IMR-90 (cell line): ENCODE measurements around the gene IRAK1BP1. TPM values are rescaled to one million over a fixed set of nuclear protein-coding genes. Genes with fewer than 3 reads are reported as not detected.

Experiments used
- ATAC-seq: fragments of 200-7000 bp; cut with Tn5 transposase; 2 replicates; pipeline ENCODE4 v1.9.1; 2020; ENCODE audit warnings: low read depth, mild to moderate bottlenecking, moderate library complexity
- BruUV-seq: library from RNA; stranded (reverse); fragments of 400-500 nt; replicated peaks from 2 replicates; lab custom pipeline; 2021; lab: Mats Ljungman, UMichigan
- CTCF ChIA-PET: fragments of 300-600 bp; formaldehyde crosslinking; extraction: SDS; loops from one replicate; lab custom pipeline; 2021; ENCODE audit warnings: antibody characterized with exemption; lab: Yijun Ruan, JAX
- POLR2A ChIA-PET: fragments of 300-600 bp; sonication (Branson Sonifier 250); formaldehyde crosslinking; loops from one replicate; lab custom pipeline; 2022; ENCODE audit warnings: antibody characterized with exemption; ENCODE audit not compliant: unreplicated experiment; lab: Charles Lee
- DNase-seq: peaks from one replicate; pipeline ENCODE4 v3.0.0; 2013
- H2AFZ ChIP-seq: replicated peaks from 2 replicates; pipeline ENCODE3; 2013; ENCODE audit warnings: low read length, mild to moderate bottlenecking; ENCODE audit not compliant: poor library complexity
- H2AK5ac ChIP-seq: 2 replicates; pipeline ENCODE4 v1.6.1; 2013; ENCODE audit warnings: low read depth, low read length, inconsistent platforms
- H2AK9ac ChIP-seq: replicated peaks from 2 replicates; pipeline ENCODE3; 2013; ENCODE audit warnings: mild to moderate bottlenecking, low read depth, low read length, moderate library complexity; ENCODE audit not compliant: poor library complexity
- H2BK120ac ChIP-seq: 2 replicates; pipeline ENCODE4 v1.6.1; 2013; ENCODE audit warnings: low read depth, low read length, inconsistent platforms
- H2BK15ac ChIP-seq: 3 replicates; pipeline ENCODE4 v1.6.1; 2013; ENCODE audit warnings: low read depth, low read length, inconsistent platforms
- H2BK20ac ChIP-seq: 2 replicates; pipeline ENCODE4 v1.6.1; 2013; ENCODE audit warnings: low read depth, mild to moderate bottlenecking, inconsistent platforms, low read length, moderate library complexity
- H2BK5ac ChIP-seq: 2 replicates; pipeline ENCODE4 v1.6.1; 2013; ENCODE audit warnings: mild to moderate bottlenecking, low read depth, low read length, inconsistent platforms; ENCODE audit not compliant: poor library complexity, severe bottlenecking
- H3K14ac ChIP-seq: replicated peaks from 2 replicates; pipeline ENCODE4 v1.6.1; 2013; ENCODE audit warnings: low read depth, low read length, inconsistent platforms
- H3K18ac ChIP-seq: 2 replicates; pipeline ENCODE4 v1.6.1; 2013; ENCODE audit warnings: low read depth, low read length, control low read depth
- H3K23ac ChIP-seq: 2 replicates; pipeline ENCODE4 v1.6.1; 2013; ENCODE audit warnings: low read depth, low read length, inconsistent platforms
- H3K27ac ChIP-seq: 2 replicates; pipeline ENCODE4 v1.5.1; 2013; ENCODE audit warnings: mild to moderate bottlenecking, control low read depth, low read length; ENCODE audit not compliant: insufficient read depth
- H3K27me3 ChIP-seq: 2 replicates; pipeline ENCODE4 v1.6.1; 2013; ENCODE audit warnings: low read length; ENCODE audit not compliant: control insufficient read depth, insufficient read depth
- H3K36me3 ChIP-seq: 2 replicates; pipeline ENCODE4 v1.6.1; 2013; ENCODE audit warnings: low read length, mixed read lengths; ENCODE audit not compliant: control insufficient read depth, insufficient read depth
- H3K4ac ChIP-seq: 2 replicates; pipeline ENCODE4 v1.6.1; 2013; ENCODE audit warnings: low read depth, low read length, inconsistent platforms
- H3K4me1 ChIP-seq: 2 replicates; pipeline ENCODE4 v1.6.1; 2013; ENCODE audit warnings: low read length, mixed read lengths; ENCODE audit not compliant: control insufficient read depth, insufficient read depth
- H3K4me2 ChIP-seq: 2 replicates; pipeline ENCODE4 v1.6.1; 2013; ENCODE audit warnings: low read depth, mild to moderate bottlenecking, control low read depth, low read length, moderate library complexity
- H3K4me3 ChIP-seq: 2 replicates; pipeline ENCODE4 v1.5.1; 2013; ENCODE audit warnings: low read depth, mild to moderate bottlenecking, control low read depth, low read length, moderate library complexity; ENCODE audit not compliant: insufficient read depth
- H3K56ac ChIP-seq: 2 replicates; pipeline ENCODE4 v1.6.1; 2013; ENCODE audit warnings: low read length, inconsistent platforms; ENCODE audit not compliant: insufficient read depth; ENCODE audit errors: extremely low read depth
- H3K79me1 ChIP-seq, 2 experiments: 2 replicates each; pipeline ENCODE4 v1.6.1; 2013; ENCODE audit warnings: low read length in 2 of 2, inconsistent platforms in 1 of 2, low read depth in 1 of 2
- H3K9ac ChIP-seq: 2 replicates; pipeline ENCODE4 v1.6.1; 2013; ENCODE audit warnings: low read depth, low read length, control low read depth
- H3K9me1 ChIP-seq: 2 replicates; pipeline ENCODE4 v1.6.1; 2013; ENCODE audit warnings: low read length, inconsistent platforms; ENCODE audit not compliant: insufficient read depth
- H3K9me3 ChIP-seq: 2 replicates; pipeline ENCODE4 v1.6.1; 2013; ENCODE audit warnings: low read length; ENCODE audit not compliant: control insufficient read depth, insufficient read depth
- H4K20me1 ChIP-seq: 2 replicates; pipeline ENCODE4 v1.6.1; 2013; ENCODE audit warnings: low read length, inconsistent platforms; ENCODE audit not compliant: insufficient read depth
- H4K5ac ChIP-seq: 2 replicates; pipeline ENCODE4 v1.6.1; 2013; ENCODE audit warnings: mild to moderate bottlenecking, low read depth, low read length, control low read depth
- H4K8ac ChIP-seq, 2 experiments: 2 replicates each; pipeline ENCODE4 v1.6.1; 2013; ENCODE audit warnings: low read depth in 2 of 2, low read length in 2 of 2, control low read depth in 1 of 2, inconsistent platforms in 1 of 2
- H4K91ac ChIP-seq: 2 replicates; pipeline ENCODE4 v1.6.1; 2013; ENCODE audit warnings: low read depth, low read length, inconsistent platforms; ENCODE audit not compliant: insufficient read depth
- CEBPB ChIP-seq: IDR thresholded peaks from 2 replicates; pipeline ENCODE4 v1.6.1; 2012; ENCODE audit warnings: low read depth, low read length, improper control_type of control experiment
- RCOR1 ChIP-seq: IDR thresholded peaks from 2 replicates; pipeline ENCODE4 v1.6.1; 2012; ENCODE audit warnings: mild to moderate bottlenecking, low read length, improper control_type of control experiment; ENCODE audit not compliant: insufficient replicate concordance
- RFX5 ChIP-seq: IDR thresholded peaks from 2 replicates; pipeline ENCODE4 v1.8.0; 2012; ENCODE audit warnings: low read depth, mild to moderate bottlenecking, low read length, moderate library complexity
- WGBS, 2 experiments: methylation state at CpG; one replicate each; pipeline versions ENCODE4 v1.1.5 to v1.1.7; 2013; ENCODE audit warnings: missing lambda C conversion rate in 2 of 2; ENCODE audit not compliant: insufficient read length in 1 of 2; ENCODE audit errors: extremely low coverage in 2 of 2; 5-methylcytosine and 5-hydroxymethylcytosine counted together
- dilution Hi-C: fragments of 300-500 bp; cut with HindIII; formaldehyde crosslinking; loops from one replicate; pipeline ENCODE4 v1.14.3; 2018; ENCODE audit warnings: low sequenced_read_pairs; ENCODE audit not compliant: unreplicated experiment
- in situ Hi-C: fragments of 300-500 bp; cut with MboI; formaldehyde crosslinking; loops from 3 replicates; pipeline ENCODE4 v1.14.3; 2019; ENCODE audit warnings: low sequenced_read_pairs, inconsistent platforms, mixed read lengths
- intact Hi-C: fragments of 100-400 bp; cut with micrococcal nuclease; formaldehyde crosslinking; loops from 2 replicates; pipeline ENCODE4 v1.10.0; 2022
- polyA plus RNA-seq, 3 experiments: library from polyadenylated mRNA; depleted of rRNA; stranded (reverse); fragments of >200 nt; gene quantifications; 2 replicates each; pipeline ENCODE4 v1.2.3, GENCODE V29; 2012; ENCODE audit warnings: low replicate concordance in 1 of 3
- total RNA-seq: library from RNA; depleted of rRNA; stranded (reverse); fragments of >200 nt; gene quantifications from 2 replicates; pipeline ENCODE4 v1.2.3, GENCODE V29; 2012

Gene IRAK1BP1
- total and polyA plus RNA-seq, 2 of the 4 experiments (the other 2 are of a cell fraction) = 0.94 to 2.2 TPM

GRCh38 chr6:78909391-78909790 lies 42.0 kb downstream of the IRAK1BP1 start:
- Histone ChIP-seq H4K91ac (no peak overlapping the region), H3K4me2 (peak overlapping the region; percentile 36), H3K27me3 (no peaks in the 10 kb centered on the region), H3K4me1 (peaks cover 3% of the 10 kb centered on the region), H2AFZ (no peak overlapping the region), H3K36me3 (no peaks in the 10 kb centered on the region), H3K4ac (no peak overlapping the region), H3K4me3 (no peak overlapping the region), H4K20me1 (no peaks in the 10 kb centered on the region), H2BK120ac (no peak overlapping the region), H3K18ac (0 out of 2 replicates have a peak overlapping the region, but pooled peaks have one; percentile 79), H2BK20ac (no peak overlapping the region), H2BK15ac (0 out of 3 replicates have a peak overlapping the region, but pooled peaks have one; percentile 25), H3K79me1 (no peaks in the 10 kb centered on the region), H3K23ac (no peak overlapping the region), H3K56ac (no peak overlapping the region), H4K5ac (peak overlapping the region; percentile 64; the same call in 1 of the 2 replicates), H2AK5ac (no peak overlapping the region), H2AK9ac (no peak overlapping the region), H2BK5ac (peak overlapping the region; percentile 29), H3K14ac (no peak overlapping the region), H3K9me3 (no peaks in the 10 kb centered on the region), H3K9me1 (peaks cover 3% of the 10 kb centered on the region; the same call in 1 of the 2 replicates), H3K9ac (no peak overlapping the region), H4K8ac (peak overlapping the region; percentile 68 to 76; a peak in 2 of 4 replicates), H3K27ac (no peak overlapping the region)
- WGBS, 2 experiments = no CpG with 5 or more reads among the region's 3 CpGs
- no peak for TF ChIP-seq RCOR1
- peak; percentile 89 for TF ChIP-seq CEBPB
- no peak for TF ChIP-seq RFX5
- intact Hi-C loops = no loop called here
- ChIA-PET CTCF (no interaction called here), POLR2A (no interaction called here)
- BruUV-seq = no TSS peak
- peak; percentile 58 for ATAC-seq
- DNase-seq = peak; percentile 53
- dilution Hi-C loops = no loop called here
- in situ Hi-C loops = no loop called here
